K562 (cell line): ENCODE measurements around the gene FES. TPM values are rescaled to one million over a fixed set of nuclear protein-coding genes. Genes with fewer than 3 reads are reported as not detected.

Source experiments
- ARHGAP35 ChIP-seq: fragments of 450-650 bp; IDR thresholded peaks from 2 replicates; pipeline ENCODE4 v1.6.1; 2018; ENCODE audit not compliant: partially characterized antibody
- BRF2 ChIP-seq: IDR thresholded peaks from 3 replicates; pipeline ENCODE4 v1.6.1; 2011; ENCODE audit warnings: borderline replicate concordance, mild to moderate bottlenecking; ENCODE audit not compliant: insufficient read length, insufficient read depth
- FOS ChIP-seq: IDR thresholded peaks from 3 replicates; pipeline ENCODE4 v1.6.1; 2011; ENCODE audit not compliant: insufficient read length; ENCODE audit errors: extremely low read depth
- HMG20B ChIP-seq: fragments of 250-450 bp; sonication (Bioruptor Pico); IDR thresholded peaks from 2 replicates; pipeline ENCODE4 v1.5.0; 2021; ENCODE audit warnings: mild to moderate bottlenecking
- HNRNPL ChIP-seq: fragments of 200-400 bp; formaldehyde crosslinking; IDR thresholded peaks from 2 replicates; pipeline ENCODE4 v1.6.1; 2017; ENCODE audit warnings: low read depth, mild to moderate bottlenecking, low read length
- IFI16 ChIP-seq: fragments of 250-450 bp; sonication (Bioruptor Pico); IDR thresholded peaks from 2 replicates; pipeline ENCODE4 v2.1.2; 2022; ENCODE audit warnings: mild to moderate bottlenecking, inconsistent platforms
- KDM2B ChIP-seq: fragments of 250-450 bp; sonication (Bioruptor Pico); IDR thresholded peaks from 2 replicates; pipeline ENCODE4 v1.8.0; 2021; ENCODE audit warnings: mild to moderate bottlenecking, moderate library complexity
- KLF13 ChIP-seq: fragments of 450-650 bp; IDR thresholded peaks from 2 replicates; pipeline ENCODE4 v1.6.1; 2016; ENCODE audit warnings: missing genetic modification characterization, low read depth, mild to moderate bottlenecking, missing compliant biosample characterization, moderate library complexity, borderline replicate concordance
- MEF2A ChIP-seq: IDR thresholded peaks from 2 replicates; pipeline ENCODE4 v1.6.1; 2011; ENCODE audit warnings: low read depth, mild to moderate bottlenecking, low read length, moderate library complexity; ENCODE audit not compliant: control insufficient read depth
- MITF ChIP-seq: IDR thresholded peaks from 2 replicates; pipeline ENCODE4 v1.6.1; 2014; ENCODE audit warnings: antibody characterized with exemption
- MTF1 ChIP-seq: fragments of 250-450 bp; sonication (Bioruptor Pico); IDR thresholded peaks from 2 replicates; pipeline ENCODE4 v1.9.0; 2021; ENCODE audit warnings: moderate library complexity, mild to moderate bottlenecking, inconsistent platforms, borderline replicate concordance
- MYC ChIP-seq, 2 experiments: fragments of 250-450 bp in 1 of 2; sonication (Bioruptor Pico) in 1 of 2; IDR thresholded peaks; 2 replicates each; pipeline versions ENCODE4 v1.5.1 to v1.6.1; 2012 to 2021; ENCODE audit warnings: low read depth in 2 of 2, borderline replicate concordance in 1 of 2, improper control_type of control experiment in 1 of 2, low read length in 1 of 2, mild to moderate bottlenecking in 1 of 2, moderate library complexity in 1 of 2
- NR2C1 ChIP-seq, 2 experiments: fragments of 450-650 bp; IDR thresholded peaks; 2 replicates each; pipeline ENCODE4 v1.6.1; 2017; ENCODE audit warnings: mild to moderate bottlenecking in 2 of 2, antibody characterized with exemption in 1 of 2, inconsistent platforms in 1 of 2, missing compliant biosample characterization in 1 of 2, missing genetic modification characterization in 1 of 2
- NR2F6 ChIP-seq: fragments of 450-650 bp; formaldehyde crosslinking; IDR thresholded peaks from 2 replicates; pipeline ENCODE4 v1.4.0; 2020; ENCODE audit warnings: mild to moderate bottlenecking
- NR3C1 ChIP-seq: sonication (generic); formaldehyde crosslinking; IDR thresholded peaks from 2 replicates; pipeline ENCODE4 v1.8.1; 2022; ENCODE audit warnings: missing genetic modification reagents
- NR4A1 ChIP-seq, 2 experiments: fragments of 250-450 bp in 1 of 2; fragments of 450-650 bp in 1 of 2; sonication (Bioruptor Pico) in 1 of 2; IDR thresholded peaks; 2 replicates each; pipeline versions ENCODE4 v1.4.0 to v1.6.1; 2016 to 2020; ENCODE audit warnings: mild to moderate bottlenecking in 2 of 2, missing compliant biosample characterization in 1 of 2, missing genetic modification characterization in 1 of 2, moderate library complexity in 1 of 2
- PHTF2 ChIP-seq: fragments of 250-450 bp; sonication (Bioruptor Pico); IDR thresholded peaks from 2 replicates; pipeline ENCODE4 v1.5.0; 2021; ENCODE audit warnings: mild to moderate bottlenecking
- PTBP1 ChIP-seq: fragments of 200-400 bp; formaldehyde crosslinking; IDR thresholded peaks from 2 replicates; pipeline ENCODE4 v1.6.1; 2017; ENCODE audit warnings: low read depth, low read length
- TEAD1 ChIP-seq, 2 experiments: fragments of 450-650 bp in 1 of 2; sonication (generic) in 1 of 2; formaldehyde crosslinking; IDR thresholded peaks; 2 replicates each; pipeline versions ENCODE4 v1.4.0 to v1.8.0; 2020 to 2022; ENCODE audit warnings: mild to moderate bottlenecking in 2 of 2, missing genetic modification reagents in 1 of 2
- TGIF2 ChIP-seq: sonication (generic); formaldehyde crosslinking; IDR thresholded peaks from 2 replicates; pipeline ENCODE4 v1.8.1; 2022; ENCODE audit warnings: mild to moderate bottlenecking, missing genetic modification reagents, moderate library complexity
- WHSC1 ChIP-seq: IDR thresholded peaks from one replicate; pipeline ENCODE4 v1.6.1; 2012; ENCODE audit warnings: low read length, control low read depth, inconsistent platforms
- ZNF778 ChIP-seq: fragments of 450-650 bp; formaldehyde crosslinking; IDR thresholded peaks from 2 replicates; pipeline ENCODE4 v1.4.0; 2020; ENCODE audit warnings: mild to moderate bottlenecking, moderate library complexity
- polyA plus RNA-seq, 8 experiments: library from polyadenylated mRNA; depleted of rRNA in 4 of 8; stranded (reverse) in 5 of 8; unstranded in 3 of 8; fragments of >200 nt; fragmentation: Nextera tagmentation in 2 of 8; fragmentation: Illumina TruSeq in 1 of 8; extraction: Ambion mirVana in 2 of 8; extraction: Trizol in 1 of 8; gene quantifications; 2 replicates each; pipeline versions ENCODE4 v1.2.1 to v1.2.3, GENCODE V29; 2011 to 2014; ENCODE audit warnings: inconsistent platforms in 1 of 8, missing spikeins in 1 of 8
- total RNA-seq, 7 experiments: library from RNA; depleted of rRNA in 6 of 7; stranded (reverse); fragments of >200 nt in 6 of 7; fragmentation: Illumina TruSeq in 2 of 7; extraction: Trizol in 2 of 7; gene quantifications; 2 replicates each; pipeline versions ENCODE4 v1.2.1 to v1.2.3, GENCODE V29; 2011 to 2021; ENCODE audit warnings: low replicate concordance in 1 of 7
- TF ChIP-seq, protein P1 (sequence below): fragments of 450-650 bp; IDR thresholded peaks from 2 replicates; pipeline ENCODE4 v1.6.1; 2016; ENCODE audit warnings: missing biosample characterization, missing genetic modification characterization
- TF ChIP-seq, protein P2 (sequence below), 2 experiments: fragments of 450-650 bp; conservative IDR thresholded peaks; 2 replicates each; pipeline ENCODE4 v1.6.1; 2017; ENCODE audit warnings: mild to moderate bottlenecking in 2 of 2, moderate library complexity in 2 of 2

FES gene
- total and polyA plus RNA-seq, 9 of the 15 experiments (the other 6 are each of a cell fraction or from before 2014, with no cell fraction given), result 0.38 to 2.6 (median 0.82) TPM

- TF ChIP-seq, protein P1, sequence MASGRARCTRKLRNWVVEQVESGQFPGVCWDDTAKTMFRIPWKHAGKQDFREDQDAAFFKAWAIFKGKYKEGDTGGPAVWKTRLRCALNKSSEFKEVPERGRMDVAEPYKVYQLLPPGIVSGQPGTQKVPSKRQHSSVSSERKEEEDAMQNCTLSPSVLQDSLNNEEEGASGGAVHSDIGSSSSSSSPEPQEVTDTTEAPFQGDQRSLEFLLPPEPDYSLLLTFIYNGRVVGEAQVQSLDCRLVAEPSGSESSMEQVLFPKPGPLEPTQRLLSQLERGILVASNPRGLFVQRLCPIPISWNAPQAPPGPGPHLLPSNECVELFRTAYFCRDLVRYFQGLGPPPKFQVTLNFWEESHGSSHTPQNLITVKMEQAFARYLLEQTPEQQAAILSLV (tag), result no peak
- TF ChIP-seq HNRNPL (no peak), BRF2 (no peak), WHSC1 (no peak), HMG20B (no peak), FOS (no peak), IFI16 (no peak), PHTF2 (CRISPR knock-in tag) (no peak), NR2C1 (IDR thresholded peaks at IDR 0.05) (no peak), NR2C1 (tag; IDR thresholded peaks at IDR 0.05) (no peak; the same call in 1 of the 2 replicates), NR2F6 (CRISPR knock-in tag) (no peak), ZNF778 (CRISPR knock-in tag) (no peak), TEAD1 (CRISPR knock-in tag; IDR thresholded peaks at IDR 0.05) (peak in 1 of 2 experiments; percentile 81; a peak in 2 of 4 replicates), NR3C1 (CRISPR knock-in tag) (no peak), MTF1 (CRISPR knock-in tag) (no peak), MEF2A (no peak), MITF (no peak), TGIF2 (CRISPR knock-in tag) (no peak), NR4A1 (CRISPR knock-in tag; IDR thresholded peaks at IDR 0.05) (no peak), NR4A1 (tag; IDR thresholded peaks at IDR 0.05) (no peak), PTBP1 (no peak), KLF13 (no peak), ARHGAP35 (no peak), KDM2B (CRISPR knock-in tag) (no peak), MYC (IDR thresholded peaks at IDR 0.05; ENCODE audit: low read depth, low read length) (peak; percentile 94), MYC (CRISPR knock-in tag; IDR thresholded peaks at IDR 0.05; ENCODE audit: borderline replicate concordance, low read depth) (no peak)
- TF ChIP-seq, protein P2, sequence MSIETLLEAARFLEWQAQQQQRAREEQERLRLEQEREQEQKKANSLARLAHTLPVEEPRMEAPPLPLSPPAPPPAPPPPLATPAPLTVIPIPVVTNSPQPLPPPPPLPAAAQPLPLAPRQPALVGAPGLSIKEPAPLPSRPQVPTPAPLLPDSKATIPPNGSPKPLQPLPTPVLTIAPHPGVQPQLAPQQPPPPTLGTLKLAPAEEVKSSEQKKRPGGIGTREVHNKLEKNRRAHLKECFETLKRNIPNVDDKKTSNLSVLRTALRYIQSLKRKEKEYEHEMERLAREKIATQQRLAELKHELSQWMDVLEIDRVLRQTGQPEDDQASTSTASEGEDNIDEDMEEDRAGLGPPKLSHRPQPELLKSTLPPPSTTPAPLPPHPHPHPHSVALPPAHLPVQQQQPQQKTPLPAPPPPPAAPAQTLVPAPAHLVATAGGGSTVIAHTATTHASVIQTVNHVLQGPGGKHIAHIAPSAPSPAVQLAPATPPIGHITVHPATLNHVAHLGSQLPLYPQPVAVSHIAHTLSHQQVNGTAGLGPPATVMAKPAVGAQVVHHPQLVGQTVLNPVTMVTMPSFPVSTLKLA (conservative IDR thresholded peaks at IDR 0.05), result peak; percentile 87 to 89
Measured at GRCh38 chr15:90840954-90841353, 43.4 kb upstream of the FES start (continued).
